K562 treated with DMSO at 1 percent for 4 hours (cell line): ENCODE results near the gene SYT2. TPM values are rescaled to one million over a fixed set of nuclear protein-coding genes. Genes with fewer than 3 reads are reported as not detected.

Experiments used
- total RNA-seq: library from RNA; unstranded; fragments of 300-600 nt; gene quantifications from 2 replicates; pipeline ENCODE4 v1.2.3, GENCODE V29; 2022; ENCODE audit not compliant: insufficient read depth

SYT2 gene
- total RNA-seq = not detected in 2 replicates

DNA sequence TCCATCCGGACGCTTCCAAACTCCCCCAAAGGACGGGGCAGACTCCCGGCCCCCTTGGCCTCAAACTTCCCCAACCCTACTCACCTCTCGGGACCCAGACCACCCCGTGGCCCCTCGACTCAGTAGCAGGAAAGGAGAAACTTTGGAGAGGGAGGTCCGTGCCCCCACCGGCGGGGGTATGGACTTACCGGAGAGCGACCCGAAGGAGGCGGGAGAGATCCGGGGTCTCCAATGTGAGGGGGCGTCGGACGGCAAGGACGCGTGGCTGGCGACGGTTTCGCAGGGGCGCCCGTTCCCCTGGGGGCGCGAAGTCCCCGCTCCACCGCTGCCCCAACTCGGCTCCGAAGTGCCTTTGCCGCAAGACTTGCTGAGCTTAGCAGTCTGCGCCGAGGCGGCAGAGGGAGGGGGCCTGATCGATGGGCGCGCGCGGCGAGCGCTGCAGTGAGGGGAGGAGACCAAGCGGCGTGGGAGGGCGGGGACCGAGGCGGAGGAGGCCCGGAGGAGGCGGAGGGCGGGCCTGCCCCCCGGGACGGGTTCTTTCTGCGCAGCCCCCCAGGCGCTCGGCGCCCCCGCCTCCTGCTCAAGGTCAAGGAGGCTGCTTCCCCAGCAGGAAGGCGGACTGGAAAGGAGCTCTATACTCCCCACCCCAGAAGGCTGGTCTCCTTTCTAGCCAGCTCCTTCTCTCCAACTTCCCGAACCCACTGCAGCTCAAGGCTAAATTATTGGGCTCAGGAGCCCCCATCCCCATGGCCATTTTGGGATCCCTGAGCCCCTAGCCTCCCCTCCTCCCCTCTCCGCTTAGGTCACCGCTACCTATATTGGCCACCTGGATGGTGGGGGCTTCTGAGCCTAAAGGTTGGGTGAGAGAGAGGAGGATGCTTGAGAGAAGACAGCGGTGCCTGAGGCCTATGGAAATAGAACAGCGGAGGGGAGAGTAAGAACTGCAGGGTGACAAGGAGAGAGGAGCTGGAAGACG is at the start of gene SYT2:
Gene SYT2, minus strand, starts transcription at position 385 of the 976 bp plus-strand sequence. CDS start 104,682 bp downstream, outside the sequence.

Other genes with a start within 250 kb of the SYT2 start
- gene KDM5B, start 98.0 kb upstream of the SYT2 start, total RNA-seq = 22.2 and 23.9 TPM in 2 replicates
- 2.8 TPM in 1 of 2 replicates, not detected in the other for gene PCAT6, start 100.5 kb upstream of the SYT2 start, total RNA-seq
- 12.4 and 19.4 TPM in 2 replicates for gene RABIF, start 178.7 kb upstream of the SYT2 start, total RNA-seq
- gene KLHL12, start 216.8 kb upstream of the SYT2 start, total RNA-seq = 17.4 and 19.4 TPM in 2 replicates
- gene ADIPOR1, start 247.9 kb upstream of the SYT2 start, total RNA-seq = 104 and 111 TPM in 2 replicates